ENCODE results near the gene FKBP4. TPM values are rescaled to one million over a fixed set of nuclear protein-coding genes. Genes with fewer than 3 reads are reported as not detected.

Gene FKBP4
- total RNA-seq, 1 donor from 2014 or later: 57.5 TPM

GRCh38 chr12:2796187-2796666, 1.5 kb downstream of the FKBP4 start:
- Mint-ChIP-seq H3K9me3 (ENCODE audit: unreplicated experiment) (peaks cover 6% of the 10 kb centered on the region), H3K4me1 (ENCODE audit: low read depth, unreplicated experiment) (peaks cover 6% of the 10 kb centered on the region), H3K27ac (ENCODE audit: unreplicated experiment) (peak overlapping the region; percentile 84), H3K36me3 (ENCODE audit: unreplicated experiment) (no peaks in the 10 kb centered on the region), H3K27me3 (ENCODE audit: unreplicated experiment) (peaks cover 6% of the 10 kb centered on the region), H3K4me3 (ENCODE audit: unreplicated experiment) (peak overlapping the region; percentile 94)
- no peak for DNase-seq
- TF ChIP-seq, protein P1, sequence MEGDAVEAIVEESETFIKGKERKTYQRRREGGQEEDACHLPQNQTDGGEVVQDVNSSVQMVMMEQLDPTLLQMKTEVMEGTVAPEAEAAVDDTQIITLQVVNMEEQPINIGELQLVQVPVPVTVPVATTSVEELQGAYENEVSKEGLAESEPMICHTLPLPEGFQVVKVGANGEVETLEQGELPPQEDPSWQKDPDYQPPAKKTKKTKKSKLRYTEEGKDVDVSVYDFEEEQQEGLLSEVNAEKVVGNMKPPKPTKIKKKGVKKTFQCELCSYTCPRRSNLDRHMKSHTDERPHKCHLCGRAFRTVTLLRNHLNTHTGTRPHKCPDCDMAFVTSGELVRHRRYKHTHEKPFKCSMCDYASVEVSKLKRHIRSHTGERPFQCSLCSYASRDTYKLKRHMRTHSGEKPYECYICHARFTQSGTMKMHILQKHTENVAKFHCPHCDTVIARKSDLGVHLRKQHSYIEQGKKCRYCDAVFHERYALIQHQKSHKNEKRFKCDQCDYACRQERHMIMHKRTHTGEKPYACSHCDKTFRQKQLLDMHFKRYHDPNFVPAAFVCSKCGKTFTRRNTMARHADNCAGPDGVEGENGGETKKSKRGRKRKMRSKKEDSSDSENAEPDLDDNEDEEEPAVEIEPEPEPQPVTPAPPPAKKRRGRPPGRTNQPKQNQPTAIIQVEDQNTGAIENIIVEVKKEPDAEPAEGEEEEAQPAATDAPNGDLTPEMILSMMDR (IDR thresholded peaks at IDR 0.05; ENCODE audit: partially characterized antibody, unreplicated experiment): no peak

GRCh38 chr12:2797721-2798418, 3.1 kb downstream of the FKBP4 start:
- TF ChIP-seq, protein P1 (IDR thresholded peaks at IDR 0.05; ENCODE audit: partially characterized antibody, unreplicated experiment): no peak
- H3K27ac Mint-ChIP-seq (ENCODE audit: unreplicated experiment): no peak overlapping the region
- H3K4me1 Mint-ChIP-seq (ENCODE audit: low read depth, unreplicated experiment): peaks cover 6% of the 10 kb centered on the region
- no peak for DNase-seq
- H3K9me3 Mint-ChIP-seq (ENCODE audit: unreplicated experiment): peaks cover 6% of the 10 kb centered on the region
- H3K27me3 Mint-ChIP-seq (ENCODE audit: unreplicated experiment): peaks cover 6% of the 10 kb centered on the region
- no peak overlapping the region for H3K4me3 Mint-ChIP-seq (ENCODE audit: unreplicated experiment)
- no peaks in the 10 kb centered on the region for H3K36me3 Mint-ChIP-seq (ENCODE audit: unreplicated experiment)

DNA sequence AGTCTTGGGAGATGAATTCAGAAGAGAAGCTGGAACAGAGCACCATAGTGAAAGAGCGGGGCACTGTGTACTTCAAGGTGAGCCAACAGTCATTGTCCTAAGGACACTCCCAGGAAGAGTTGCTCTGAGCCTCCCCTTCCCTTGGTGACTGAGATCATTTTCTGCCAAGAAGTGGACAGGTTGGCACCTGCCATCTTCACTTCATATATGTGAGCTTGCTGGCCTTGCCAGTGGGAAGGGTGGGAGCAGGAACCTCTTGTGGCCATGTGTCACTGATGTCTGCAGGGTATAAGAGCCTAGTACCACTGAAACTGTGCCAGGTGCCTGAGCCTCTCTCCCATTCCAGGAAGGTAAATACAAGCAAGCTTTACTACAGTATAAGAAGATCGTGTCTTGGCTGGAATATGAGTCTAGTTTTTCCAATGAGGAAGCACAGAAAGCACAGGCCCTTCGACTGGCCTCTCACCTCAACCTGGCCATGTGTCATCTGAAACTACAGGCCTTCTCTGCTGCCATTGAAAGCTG, 5.3 kb downstream of the FKBP4 start:
- Mint-ChIP-seq H3K27me3 (ENCODE audit: unreplicated experiment) (peaks cover 6% of the 10 kb centered on the region), H3K36me3 (ENCODE audit: unreplicated experiment) (no peaks in the 10 kb centered on the region), H3K9me3 (ENCODE audit: unreplicated experiment) (peaks cover 5% of the 10 kb centered on the region)

DNA sequence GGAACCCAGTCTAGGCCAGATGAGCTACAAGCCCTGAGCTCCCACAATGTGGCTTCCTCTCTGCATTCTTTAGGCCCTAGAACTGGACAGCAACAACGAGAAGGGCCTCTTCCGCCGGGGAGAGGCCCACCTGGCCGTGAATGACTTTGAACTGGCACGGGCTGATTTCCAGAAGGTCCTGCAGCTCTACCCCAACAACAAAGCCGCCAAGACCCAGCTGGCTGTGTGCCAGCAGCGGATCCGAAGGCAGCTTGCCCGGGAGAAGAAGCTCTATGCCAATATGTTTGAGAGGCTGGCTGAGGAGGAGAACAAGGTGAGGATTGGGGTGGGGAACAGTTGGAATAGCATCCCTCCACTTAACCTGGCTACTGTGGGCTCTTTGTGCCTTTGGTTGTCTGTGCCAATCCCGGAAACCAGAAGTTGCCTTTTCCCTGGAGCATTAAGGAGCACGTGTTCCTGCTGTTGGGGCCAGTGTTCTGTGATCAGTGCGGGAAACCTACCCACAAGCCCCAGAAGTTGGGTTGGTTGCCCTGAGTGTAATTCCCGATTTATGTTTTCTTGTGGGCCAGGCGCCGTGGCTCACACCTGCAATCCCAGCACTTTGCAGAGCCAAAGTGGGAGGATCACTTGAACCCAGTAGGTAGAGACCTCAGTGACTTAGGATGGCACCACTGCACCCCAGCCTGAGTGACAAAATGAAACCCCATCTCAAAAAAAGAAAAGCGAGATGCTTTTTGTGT, 6.4 kb downstream of the FKBP4 start:
- Mint-ChIP-seq H3K27ac (ENCODE audit: unreplicated experiment) (no peak overlapping the region), H3K4me3 (ENCODE audit: unreplicated experiment) (no peak overlapping the region), H3K27me3 (ENCODE audit: unreplicated experiment) (peaks cover 2% of the 10 kb centered on the region), H3K36me3 (ENCODE audit: unreplicated experiment) (no peaks in the 10 kb centered on the region), H3K4me1 (ENCODE audit: low read depth, unreplicated experiment) (peaks cover 4% of the 10 kb centered on the region), H3K9me3 (ENCODE audit: unreplicated experiment) (peaks cover 5% of the 10 kb centered on the region)
- DNase-seq: no peak
- TF ChIP-seq, protein P1 (IDR thresholded peaks at IDR 0.05; ENCODE audit: partially characterized antibody, unreplicated experiment): no peak

More for the DNA sequence above, 5.3 kb downstream of the FKBP4 start:
- no peak overlapping the region for H3K27ac Mint-ChIP-seq (ENCODE audit: unreplicated experiment)
- H3K4me3 Mint-ChIP-seq (ENCODE audit: unreplicated experiment): no peak overlapping the region
- H3K4me1 Mint-ChIP-seq (ENCODE audit: low read depth, unreplicated experiment): peaks cover 4% of the 10 kb centered on the region
- TF ChIP-seq, protein P1 (IDR thresholded peaks at IDR 0.05; ENCODE audit: partially characterized antibody, unreplicated experiment): no peak
- no peak for DNase-seq

Measured in glutamatergic neuron (in vitro differentiated cells).